ENCODE data around the gene PEX10. TPM values are rescaled to one million over a fixed set of nuclear protein-coding genes. Genes with fewer than 3 reads are reported as not detected.

Gene PEX10
- total RNA-seq, 2 donors from 2014 or later, result 18.1 to 26.5 TPM

GRCh38 chr1:2413495-2414296, 1.3 kb upstream of the PEX10 start:
- H3K36me3 ChIP-seq (replicated peaks in 1 of 2; ENCODE audit: insufficient read depth in 1 of 2, low read depth in 2 of 2), result no peaks in the 10 kb centered on the region
- H3K9me3 ChIP-seq, result no peaks in the 10 kb centered on the region
- ATAC-seq (no peak), DNase-seq (no peak)
- peak overlapping the region in 3 of 4 donors; percentile 50 to 86 (median 84) for H3K27ac ChIP-seq
- 0 to 37% methylated on average over 2 to 25 of the region's 28 CpGs for WGBS, 2 donors
- H3K4me3 ChIP-seq, result peak overlapping the region in 1 of 2 donors; percentile 47
- H3K4me1 ChIP-seq, result peaks cover 36% of the 10 kb centered on the region
- TF ChIP-seq POLR2A (IDR thresholded peaks at IDR 0.05), result no peak
- TF ChIP-seq, protein P1, sequence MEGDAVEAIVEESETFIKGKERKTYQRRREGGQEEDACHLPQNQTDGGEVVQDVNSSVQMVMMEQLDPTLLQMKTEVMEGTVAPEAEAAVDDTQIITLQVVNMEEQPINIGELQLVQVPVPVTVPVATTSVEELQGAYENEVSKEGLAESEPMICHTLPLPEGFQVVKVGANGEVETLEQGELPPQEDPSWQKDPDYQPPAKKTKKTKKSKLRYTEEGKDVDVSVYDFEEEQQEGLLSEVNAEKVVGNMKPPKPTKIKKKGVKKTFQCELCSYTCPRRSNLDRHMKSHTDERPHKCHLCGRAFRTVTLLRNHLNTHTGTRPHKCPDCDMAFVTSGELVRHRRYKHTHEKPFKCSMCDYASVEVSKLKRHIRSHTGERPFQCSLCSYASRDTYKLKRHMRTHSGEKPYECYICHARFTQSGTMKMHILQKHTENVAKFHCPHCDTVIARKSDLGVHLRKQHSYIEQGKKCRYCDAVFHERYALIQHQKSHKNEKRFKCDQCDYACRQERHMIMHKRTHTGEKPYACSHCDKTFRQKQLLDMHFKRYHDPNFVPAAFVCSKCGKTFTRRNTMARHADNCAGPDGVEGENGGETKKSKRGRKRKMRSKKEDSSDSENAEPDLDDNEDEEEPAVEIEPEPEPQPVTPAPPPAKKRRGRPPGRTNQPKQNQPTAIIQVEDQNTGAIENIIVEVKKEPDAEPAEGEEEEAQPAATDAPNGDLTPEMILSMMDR (IDR thresholded peaks at IDR 0.05), result no peak
- H3K27me3 ChIP-seq, result peaks cover 0 to 6% of the 10 kb centered on the region in 2 donors
- intact Hi-C loops (cut with DNase I), result no loop called here

GRCh38 chr1:2412773-2413494, 570 bp upstream of the PEX10 start:
- intact Hi-C loops (cut with DNase I), result no loop called here
- Histone ChIP-seq H3K27ac (peak overlapping the region; percentile 50 to 86 (median 76)), H3K4me1 (peaks cover 36% of the 10 kb centered on the region), H3K9me3 (no peaks in the 10 kb centered on the region), H3K36me3 (replicated peaks in 1 of 2; ENCODE audit: insufficient read depth in 1 of 2, low read depth in 2 of 2) (no peaks in the 10 kb centered on the region), H3K4me3 (peak overlapping the region; percentile 47 to 73), H3K27me3 (peaks cover 0 to 6% of the 10 kb centered on the region in 2 donors)
- TF ChIP-seq, protein P1 (IDR thresholded peaks at IDR 0.05), result no peak
- TF ChIP-seq POLR2A (IDR thresholded peaks at IDR 0.05), result peak in 2 of 3 donors; percentile 51 to 66
- peak; percentile 58 for ATAC-seq
- DNase-seq, result peak; percentile 30 to 50 (median 42)
- WGBS, 2 donors, result 0 to 2% methylated on average over 10 to 52 of the region's 66 CpGs

GRCh38 chr1:2411801-2412394, 466 bp downstream of the PEX10 start:
- TF ChIP-seq POLR2A (IDR thresholded peaks at IDR 0.05), result no peak
- TF ChIP-seq, protein P1 (IDR thresholded peaks at IDR 0.05), result no peak
- DNase-seq (peak in 3 of 4 donors; percentile 22 to 33 (median 31)), ATAC-seq (peak; percentile 1)
- peaks cover 36% of the 10 kb centered on the region for H3K4me1 ChIP-seq
- H3K9me3 ChIP-seq, result no peaks in the 10 kb centered on the region
- intact Hi-C loops (cut with DNase I), result no loop called here
- peaks cover 0 to 2% of the 10 kb centered on the region in 2 donors for H3K27me3 ChIP-seq
- 2% methylated on average over 31 of the region's 38 CpGs; no CpG with 5 or more reads in 1 of the 2 donors for WGBS, 2 donors
- no peaks in the 10 kb centered on the region for H3K36me3 ChIP-seq (replicated peaks in 1 of 2; ENCODE audit: insufficient read depth in 1 of 2, low read depth in 2 of 2)
- peak overlapping the region; percentile 73 to 77 for H3K4me3 ChIP-seq
- H3K27ac ChIP-seq, result peak overlapping the region in 3 of 4 donors; percentile 50 to 86 (median 84)

DNA sequence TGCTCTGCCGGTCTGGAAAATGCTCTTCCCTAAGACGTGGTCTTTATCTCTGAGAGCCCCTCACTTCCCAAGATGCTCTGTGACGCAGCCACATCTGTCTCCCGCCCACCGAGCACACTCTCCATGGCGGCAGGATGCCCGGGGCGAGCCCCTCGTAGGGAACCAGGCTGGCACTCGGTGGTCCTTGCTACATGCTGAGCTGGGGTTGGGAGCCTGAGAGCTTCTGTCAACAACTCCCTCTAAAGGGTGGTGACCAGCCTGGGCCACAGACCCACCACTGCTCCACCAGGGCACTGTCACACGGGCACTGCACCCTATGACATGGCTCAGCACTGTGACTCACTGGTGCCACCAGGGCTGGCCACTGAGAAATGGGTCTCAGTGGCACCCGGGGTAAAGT, 2.6 kb downstream of the PEX10 start:
- H3K4me1 ChIP-seq, result peaks cover 36% of the 10 kb centered on the region
- WGBS, 2 donors, result 84 to 85% methylated on average over 6 to 12 of the region's 12 CpGs
- intact Hi-C loops (cut with DNase I), result no loop called here

More for the DNA sequence above, 2.6 kb downstream of the PEX10 start:
- H3K36me3 ChIP-seq (replicated peaks in 1 of 2; ENCODE audit: insufficient read depth in 1 of 2, low read depth in 2 of 2), result peaks cover 0 to 5% of the 10 kb centered on the region in 2 donors
- H3K27ac ChIP-seq, result no peak overlapping the region
- ATAC-seq, result no peak
- DNase-seq, result no peak
- no peaks in the 10 kb centered on the region for H3K27me3 ChIP-seq
- TF ChIP-seq, protein P1 (IDR thresholded peaks at IDR 0.05), result no peak
- no peak overlapping the region for H3K4me3 ChIP-seq
- no peaks in the 10 kb centered on the region for H3K9me3 ChIP-seq
